NT2/D1 (cell line): ENCODE data around the gene ZNF557.
"Not testable (repeated sequence)": the region's sequence is repeated elsewhere in the genome, so short reads cannot be mapped to it uniquely, and the experiment has no call there.

ENCODE experiments used
- SUZ12 ChIP-seq: IDR thresholded peaks from 2 replicates; pipeline ENCODE4 v1.6.1; 2011; ENCODE audit not compliant: insufficient read length, insufficient read depth; ENCODE audit errors: extremely low read depth
- YY1 ChIP-seq: IDR thresholded peaks from 2 replicates; pipeline ENCODE4 v1.6.1; 2011; ENCODE audit not compliant: insufficient read length, insufficient read depth
- ZNF274 ChIP-seq: IDR thresholded peaks from 2 replicates; pipeline ENCODE4 v1.6.1; 2011; ENCODE audit warnings: mild to moderate bottlenecking, low read depth, low read length

GRCh38 chr19:7041563-7041962, 27.9 kb upstream of the ZNF557 start:
- TF ChIP-seq SUZ12, ZNF274, YY1: not testable (repeated sequence)
